CD4-positive, CD25-positive, alpha-beta regulatory T cell (primary cell): ENCODE data around the gene FBXL22. TPM values are rescaled to one million over a fixed set of nuclear protein-coding genes. Genes with fewer than 3 reads are reported as not detected.
A peak's percentile ranks its signal among the peaks of the same experiment; 100 is the strongest.

ENCODE experiments used
- ATAC-seq, 2 donors: fragments of 150-1000 bp; cut with Tn5 transposase; one replicate each; pipeline ENCODE4 v1.10.0; 2021; ENCODE audit warnings: low read depth in 2 of 2, moderate number of reproducible peaks in 2 of 2, moderate library complexity in 1 of 2
- DNase-seq, 3 donors: peaks; one replicate each; pipeline versions ENCODE4 v3.0.0 to v3.0.0-alpha.2; 2012 to 2022; ENCODE audit warnings: mixed read lengths in 1 of 3
- H3K27ac ChIP-seq: one replicate; pipeline ENCODE4 v1.7.0; 2013; ENCODE audit warnings: mild to moderate bottlenecking, low read length; ENCODE audit not compliant: insufficient read depth, poor library complexity, severe bottlenecking
- H3K27me3 ChIP-seq: one replicate; pipeline ENCODE4 v1.7.0; 2013; ENCODE audit warnings: low read length; ENCODE audit not compliant: control insufficient read depth, insufficient read depth
- H3K36me3 ChIP-seq: one replicate; pipeline ENCODE4 v1.7.0; 2013; ENCODE audit warnings: mild to moderate bottlenecking, low read length, moderate library complexity; ENCODE audit not compliant: control insufficient read depth, insufficient read depth
- H3K4me1 ChIP-seq: 2 replicates; pipeline ENCODE4 v1.7.0; 2013; ENCODE audit warnings: mild to moderate bottlenecking, low read length; ENCODE audit not compliant: insufficient read depth, control insufficient read depth, poor library complexity, severe bottlenecking
- H3K4me3 ChIP-seq: one replicate; pipeline ENCODE4 v1.7.0; 2013; ENCODE audit warnings: low read depth, mild to moderate bottlenecking, low read length, moderate library complexity
- H3K9me3 ChIP-seq, 2 experiments: 1 replicate in 1 of 2; 2 replicates in 1 of 2; pipeline ENCODE4 v1.7.0; 2013; ENCODE audit warnings: low read length in 2 of 2, mild to moderate bottlenecking in 1 of 2, moderate library complexity in 1 of 2; ENCODE audit not compliant: control insufficient read depth in 2 of 2
- H3K27ac Mint-ChIP-seq, 3 donors: one replicate each; pipeline ENCODE4 v1.8.0; 2020 to 2022; ENCODE audit warnings: mild to moderate bottlenecking in 3 of 3, mixed read lengths in 3 of 3, moderate library complexity in 2 of 3
- H3K27me3 Mint-ChIP-seq: one replicate; pipeline ENCODE4 v1.8.0; 2022; ENCODE audit warnings: mild to moderate bottlenecking, mixed read lengths
- H3K36me3 Mint-ChIP-seq: one replicate; pipeline ENCODE4 v1.8.0; 2020; ENCODE audit warnings: mixed read lengths
- H3K4me1 Mint-ChIP-seq, 4 donors: one replicate each; pipeline ENCODE4 v1.8.0; 2020 to 2022; ENCODE audit warnings: mixed read lengths in 4 of 4, mild to moderate bottlenecking in 1 of 4
- H3K4me3 Mint-ChIP-seq, 4 donors: one replicate each; pipeline ENCODE4 v1.8.0; 2020 to 2022; ENCODE audit warnings: mild to moderate bottlenecking in 4 of 4, mixed read lengths in 4 of 4, moderate library complexity in 3 of 4
- H3K9me3 Mint-ChIP-seq, 7 donors: one replicate each; pipeline ENCODE4 v1.8.0; 2020 to 2022; ENCODE audit warnings: mixed read lengths in 7 of 7, mild to moderate bottlenecking in 3 of 7, moderate library complexity in 2 of 7
- polyA plus RNA-seq, 4 donors: library from polyadenylated mRNA; unstranded; fragments of 300-500 nt; fragmentation: Illumina TruSeq; gene quantifications; one replicate each; pipeline ENCODE4 v1.2.3, GENCODE V29; 2021
- total RNA-seq: library from RNA; stranded (reverse); gene quantifications from one replicate; pipeline ENCODE4 v1.2.3, GENCODE V29; 2022

Gene FBXL22
- total and polyA plus RNA-seq, 5 donors from 2014 or later, result 0.45 to 2.1 (median 1.3) TPM

DNA sequence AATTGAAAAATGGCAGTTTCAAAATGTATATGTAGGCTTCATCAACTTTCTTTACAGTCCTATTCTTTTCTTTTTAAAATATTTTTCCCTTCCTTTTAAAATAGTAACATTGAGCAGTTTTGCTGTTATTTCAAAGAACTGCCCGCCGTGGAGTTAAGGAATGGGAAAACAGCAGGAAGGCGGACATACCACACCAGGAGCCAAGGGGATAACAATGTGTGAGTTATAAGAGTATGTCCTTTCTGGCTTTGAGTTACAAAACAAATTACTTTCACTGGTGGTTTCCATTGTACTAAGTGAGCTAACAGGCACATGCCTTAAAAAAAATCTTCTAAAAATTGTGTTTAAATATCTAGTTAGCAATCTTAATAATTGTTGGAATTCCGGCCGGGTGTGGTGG lies 37.4 kb upstream of the FBXL22 start:
- Mint-ChIP-seq H3K36me3 (peaks cover 55% of the 10 kb centered on the region), H3K27me3 (no peaks in the 10 kb centered on the region), H3K4me3 (no peak overlapping the region), H3K4me1 (peaks cover 17 to 23% (median 18%) of the 10 kb centered on the region in 4 donors), H3K27ac (peak overlapping the region in 1 of 3 donors; percentile 16), H3K9me3 (no peaks in the 10 kb centered on the region)
- Histone ChIP-seq H3K36me3 (peaks cover 78% of the 10 kb centered on the region), H3K4me1 (no peaks in the 10 kb centered on the region), H3K4me3 (no peak overlapping the region), H3K9me3 (no peaks in the 10 kb centered on the region), H3K27ac (no peak overlapping the region), H3K27me3 (no peaks in the 10 kb centered on the region)
- ATAC-seq, result no peak
- DNase-seq, result no peak

- Mint-ChIP-seq H3K36me3 (peaks cover 57% of the 10 kb centered on the region), H3K27me3 (no peaks in the 10 kb centered on the region), H3K27ac (peak overlapping the region; percentile 55 to 74 (median 73)), H3K4me1 (peaks cover 10 to 17% (median 13%) of the 10 kb centered on the region in 4 donors), H3K9me3 (no peaks in the 10 kb centered on the region), H3K4me3 (no peak overlapping the region)
- Histone ChIP-seq H3K27ac (no peak overlapping the region), H3K9me3 (no peaks in the 10 kb centered on the region), H3K4me1 (no peaks in the 10 kb centered on the region), H3K4me3 (no peak overlapping the region), H3K36me3 (peaks cover 84% of the 10 kb centered on the region), H3K27me3 (no peaks in the 10 kb centered on the region)
- DNase-seq (peak in 1 of 3 donors; percentile 14), ATAC-seq (peak in 1 of 2 donors; percentile 11)
Observed at GRCh38 chr15:63560741-63561448, 36.3 kb upstream of the FBXL22 start.

DNA sequence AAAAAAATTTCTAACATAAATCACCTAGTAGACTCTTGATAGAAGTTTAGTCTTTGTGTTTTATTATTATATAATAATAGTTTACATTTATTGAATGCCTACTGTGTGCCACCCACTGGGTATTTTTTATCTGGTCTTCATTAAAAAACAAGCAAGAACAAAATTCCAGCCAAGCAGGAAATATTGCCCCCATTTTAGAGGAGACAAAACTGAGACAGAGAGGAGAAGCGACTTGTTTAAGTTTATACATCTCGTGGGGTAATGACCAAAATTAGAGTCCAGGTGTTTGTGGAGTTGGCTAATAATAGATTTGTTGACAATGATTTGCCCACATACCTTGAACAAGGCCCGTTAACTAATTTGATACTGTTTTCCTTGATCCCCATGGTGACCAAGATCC lies 33.1 kb upstream of the FBXL22 start:
- peak overlapping the region in 1 of 3 donors; percentile 15 for H3K27ac Mint-ChIP-seq
- Histone ChIP-seq H3K36me3 (peaks cover 76% of the 10 kb centered on the region), H3K27me3 (no peaks in the 10 kb centered on the region), H3K4me1 (no peaks in the 10 kb centered on the region), H3K27ac (no peak overlapping the region), H3K4me3 (no peak overlapping the region), H3K9me3 (no peaks in the 10 kb centered on the region)
- no peak for ATAC-seq
- no peak overlapping the region for H3K4me3 Mint-ChIP-seq
- no peaks in the 10 kb centered on the region for H3K9me3 Mint-ChIP-seq
- DNase-seq, result no peak
- peaks cover 0 to 16% (median 10%) of the 10 kb centered on the region in 4 donors for H3K4me1 Mint-ChIP-seq
- no peaks in the 10 kb centered on the region for H3K27me3 Mint-ChIP-seq
- H3K36me3 Mint-ChIP-seq, result peaks cover 42% of the 10 kb centered on the region

DNA sequence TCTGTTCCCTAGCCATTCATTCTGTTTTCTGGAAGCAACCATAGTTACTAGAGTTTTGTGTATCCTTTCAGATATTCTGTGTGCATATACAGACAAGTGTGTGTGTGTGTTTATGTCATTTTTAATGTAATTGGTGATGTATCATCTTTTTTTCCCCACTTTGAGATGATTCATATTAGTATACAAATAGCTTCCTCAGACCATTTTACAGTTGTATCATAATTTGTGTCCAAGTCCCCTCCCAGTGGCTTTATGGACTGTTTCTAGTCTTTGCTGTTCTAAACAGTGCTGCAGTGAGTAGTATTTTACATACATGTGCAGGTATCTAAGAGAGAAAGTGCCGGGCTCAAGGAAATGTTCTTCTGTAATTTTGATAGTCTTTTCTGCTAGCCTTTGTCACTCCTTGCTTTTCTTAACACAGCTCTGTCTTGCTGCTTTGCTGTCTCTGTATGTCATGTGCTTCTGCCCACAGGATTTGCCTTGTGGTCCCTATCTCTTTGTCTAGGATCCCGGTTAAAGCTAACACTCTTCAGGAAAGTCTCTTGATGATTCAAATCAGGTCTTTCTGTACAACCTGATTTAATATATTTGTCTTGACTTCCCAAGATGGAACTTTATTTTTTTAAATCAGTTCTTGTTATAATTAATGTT lies 31.5 kb upstream of the FBXL22 start:
- ATAC-seq (no peak), DNase-seq (no peak)
- H3K9me3 ChIP-seq, result no peaks in the 10 kb centered on the region
- peaks cover 73% of the 10 kb centered on the region for H3K36me3 ChIP-seq
- no peak overlapping the region for H3K27ac ChIP-seq
- no peaks in the 10 kb centered on the region for H3K4me1 ChIP-seq
- H3K27me3 ChIP-seq, result no peaks in the 10 kb centered on the region
- Mint-ChIP-seq H3K9me3 (no peaks in the 10 kb centered on the region), H3K36me3 (peaks cover 32% of the 10 kb centered on the region), H3K27me3 (no peaks in the 10 kb centered on the region), H3K4me3 (no peak overlapping the region), H3K27ac (peak overlapping the region; percentile 9 to 38 (median 15)), H3K4me1 (peaks cover 0 to 20% (median 7%) of the 10 kb centered on the region in 4 donors)
- no peak overlapping the region for H3K4me3 ChIP-seq

GRCh38 chr15:63572749-63573464 lies 24.3 kb upstream of the FBXL22 start:
- no peaks in the 10 kb centered on the region for H3K27me3 ChIP-seq
- ATAC-seq, result no peak
- H3K4me1 ChIP-seq, result no peaks in the 10 kb centered on the region
- no peak overlapping the region for H3K27ac ChIP-seq
- Mint-ChIP-seq H3K9me3 (no peaks in the 10 kb centered on the region), H3K36me3 (peaks cover 51% of the 10 kb centered on the region), H3K27ac (peak overlapping the region in 2 of 3 donors; percentile 33 to 67), H3K27me3 (no peaks in the 10 kb centered on the region), H3K4me3 (no peak overlapping the region), H3K4me1 (peaks cover 2 to 31% (median 12%) of the 10 kb centered on the region in 4 donors)
- H3K9me3 ChIP-seq, result no peaks in the 10 kb centered on the region
- DNase-seq, result no peak
- H3K36me3 ChIP-seq, result peaks cover 84% of the 10 kb centered on the region
- H3K4me3 ChIP-seq, result no peak overlapping the region

DNA sequence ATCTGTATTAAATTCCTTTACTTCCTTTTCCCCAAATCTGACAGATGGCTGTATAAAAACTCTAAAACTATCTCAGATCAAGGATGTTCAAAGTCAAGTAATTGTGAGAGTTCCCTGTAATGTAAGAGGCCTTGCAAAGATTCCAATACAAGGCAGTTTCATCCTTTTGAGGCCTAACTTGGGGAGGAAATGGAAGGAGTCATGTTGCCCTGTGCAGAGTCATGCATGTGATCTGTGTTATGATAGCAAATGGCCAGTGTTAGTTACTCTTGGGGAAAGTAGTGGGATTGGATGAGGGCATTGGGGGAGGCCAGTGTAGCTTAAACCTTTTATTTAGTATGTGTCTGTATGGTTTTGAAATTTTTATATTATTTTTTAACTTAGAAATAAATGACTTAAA lies 23.7 kb upstream of the FBXL22 start:
- Histone ChIP-seq H3K4me3 (no peak overlapping the region), H3K27ac (no peak overlapping the region), H3K27me3 (no peaks in the 10 kb centered on the region), H3K4me1 (no peaks in the 10 kb centered on the region), H3K36me3 (peaks cover 80% of the 10 kb centered on the region), H3K9me3 (no peaks in the 10 kb centered on the region)
- no peak for DNase-seq
- Mint-ChIP-seq H3K9me3 (no peaks in the 10 kb centered on the region), H3K36me3 (peaks cover 48% of the 10 kb centered on the region), H3K27ac (peak overlapping the region in 1 of 3 donors; percentile 78), H3K4me3 (no peak overlapping the region), H3K27me3 (no peaks in the 10 kb centered on the region), H3K4me1 (peaks cover 2 to 31% (median 11%) of the 10 kb centered on the region in 4 donors)
- ATAC-seq, result no peak

DNA sequence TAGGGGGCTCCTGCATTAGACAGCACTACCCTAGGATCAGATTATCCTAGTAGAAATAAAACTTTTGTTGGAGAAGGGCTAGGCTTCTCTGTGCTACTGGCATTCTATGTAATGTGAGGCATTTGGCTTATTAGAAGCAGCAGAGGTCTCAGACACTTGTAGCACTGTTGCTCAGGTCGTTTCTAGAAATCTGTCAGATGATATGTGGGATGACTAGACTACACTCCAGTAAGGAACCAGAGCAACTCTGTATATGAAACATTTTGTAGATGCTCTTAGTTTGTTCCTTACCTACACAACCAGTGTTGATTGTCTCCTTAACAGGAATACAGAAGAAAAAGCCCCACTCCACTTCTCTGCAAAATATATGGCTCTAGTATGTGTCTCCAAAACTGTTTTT lies 21.9 kb upstream of the FBXL22 start:
- Mint-ChIP-seq H3K4me1 (peaks cover 2 to 25% (median 9%) of the 10 kb centered on the region in 4 donors), H3K36me3 (peaks cover 49% of the 10 kb centered on the region), H3K4me3 (no peak overlapping the region), H3K27ac (no peak overlapping the region), H3K9me3 (no peaks in the 10 kb centered on the region), H3K27me3 (no peaks in the 10 kb centered on the region)
- no peaks in the 10 kb centered on the region for H3K4me1 ChIP-seq
- H3K36me3 ChIP-seq, result peaks cover 81% of the 10 kb centered on the region
- DNase-seq (no peak), ATAC-seq (no peak)
- H3K4me3 ChIP-seq, result no peak overlapping the region
- no peaks in the 10 kb centered on the region for H3K27me3 ChIP-seq
- H3K9me3 ChIP-seq, result no peaks in the 10 kb centered on the region
- H3K27ac ChIP-seq, result no peak overlapping the region
